A549 treated with AZD9567 at 1 μM for 4 hours (cell line): Measurements from ENCODE around the gene SCNN1G. TPM values are rescaled to one million over a fixed set of nuclear protein-coding genes. Genes with fewer than 3 reads are reported as not detected.

Source experiments
- total RNA-seq: library from RNA; stranded (reverse); fragments of 200-300 nt; extraction: Qiagen RNA extraction; gene quantifications from 5 replicates; pipeline ENCODE4 v1.2.3, GENCODE V29; 2022; ENCODE audit not compliant: insufficient read depth

The SCNN1G gene
- total RNA-seq, result 0.74 to 1.0 TPM (median 1.00 TPM) in 5 replicates

GRCh38 chr16:23182679-23183542, at the start of gene SCNN1G:
Gene SCNN1G (plus strand): TSS chr16:23182745. CDS start chr16:23186272, 3,527 bp downstream.

GRCh38 chr16:23149267-23149992, 33.1 kb upstream of the SCNN1G start, which contains the start of gene USP31:
Gene USP31 (minus strand): TSS chr16:23149452. CDS start chr16:23149270, 182 bp downstream.

Other genes starting within 250 kb of the SCNN1G start
- 9.8 to 14.1 TPM (median 11.2 TPM) in 5 replicates for gene USP31, start 33.3 kb upstream of the SCNN1G start, total RNA-seq
- 0.21 to 1.5 TPM (median 0.36 TPM) in 5 replicates for gene SCNN1B, start 119.6 kb downstream of the SCNN1G start, total RNA-seq